ENCODE data around the gene CYS1.
A peak's percentile ranks its signal among the peaks of the same experiment; 100 is the strongest.
"Not testable (repeated sequence)": the region's sequence is repeated elsewhere in the genome, so short reads cannot be mapped to it uniquely, and the experiment has no call there.

Gene CYS1

DNA sequence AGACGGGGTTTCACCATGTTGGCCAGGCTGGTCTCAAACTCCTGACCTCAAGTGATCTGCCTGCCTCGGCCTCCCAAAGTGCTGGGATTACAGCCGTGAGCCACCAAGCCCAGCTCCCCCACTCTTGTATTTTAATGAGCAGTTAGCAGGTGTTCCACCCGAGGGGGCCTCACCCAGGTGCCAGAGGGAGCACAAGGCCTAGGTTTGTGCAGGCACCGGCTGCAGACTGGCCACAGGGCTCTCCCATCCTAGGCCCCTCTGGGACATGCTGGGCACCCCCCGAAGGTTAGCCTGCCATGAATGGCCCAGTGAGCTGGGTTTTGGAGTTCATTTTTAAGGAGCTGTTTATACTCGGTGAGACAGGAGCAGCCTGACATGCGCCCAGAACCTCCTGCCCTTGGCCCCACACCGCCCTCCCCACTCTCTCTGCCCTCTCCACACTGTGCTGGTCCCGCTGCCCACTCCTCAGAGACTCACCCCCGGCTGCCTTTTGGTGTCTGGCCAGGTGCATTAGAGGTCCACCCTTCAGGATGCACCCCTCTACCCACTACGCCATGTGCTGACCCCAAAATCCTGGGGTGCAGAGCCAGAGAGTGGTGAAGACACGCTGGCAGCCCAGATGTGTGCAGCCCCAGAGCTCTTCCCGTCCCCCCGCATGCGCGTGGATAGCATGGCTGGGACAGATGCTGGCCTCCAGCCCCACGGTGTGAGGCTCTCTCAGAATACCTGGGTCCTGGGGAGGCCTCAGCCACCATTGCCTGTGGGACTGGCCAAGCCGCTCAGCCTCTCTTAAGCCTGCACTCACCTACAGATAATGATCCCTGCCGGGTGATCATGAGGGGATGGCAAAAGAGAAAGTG, 48.1 kb downstream of the CYS1 start:
- ChIA-PET CTCF (interaction anchor here (0.8 to 2.7 kb wide), 3 partner anchors 41 to 233 kb away, joined by 3 to 8 read pairs (median 5); no protein-coding TSS in a partner anchor), POLR2A (no interaction called here)
- no peak for DNase-seq (ENCODE audit: extremely low spot score)
- TF ChIP-seq, protein P1, sequence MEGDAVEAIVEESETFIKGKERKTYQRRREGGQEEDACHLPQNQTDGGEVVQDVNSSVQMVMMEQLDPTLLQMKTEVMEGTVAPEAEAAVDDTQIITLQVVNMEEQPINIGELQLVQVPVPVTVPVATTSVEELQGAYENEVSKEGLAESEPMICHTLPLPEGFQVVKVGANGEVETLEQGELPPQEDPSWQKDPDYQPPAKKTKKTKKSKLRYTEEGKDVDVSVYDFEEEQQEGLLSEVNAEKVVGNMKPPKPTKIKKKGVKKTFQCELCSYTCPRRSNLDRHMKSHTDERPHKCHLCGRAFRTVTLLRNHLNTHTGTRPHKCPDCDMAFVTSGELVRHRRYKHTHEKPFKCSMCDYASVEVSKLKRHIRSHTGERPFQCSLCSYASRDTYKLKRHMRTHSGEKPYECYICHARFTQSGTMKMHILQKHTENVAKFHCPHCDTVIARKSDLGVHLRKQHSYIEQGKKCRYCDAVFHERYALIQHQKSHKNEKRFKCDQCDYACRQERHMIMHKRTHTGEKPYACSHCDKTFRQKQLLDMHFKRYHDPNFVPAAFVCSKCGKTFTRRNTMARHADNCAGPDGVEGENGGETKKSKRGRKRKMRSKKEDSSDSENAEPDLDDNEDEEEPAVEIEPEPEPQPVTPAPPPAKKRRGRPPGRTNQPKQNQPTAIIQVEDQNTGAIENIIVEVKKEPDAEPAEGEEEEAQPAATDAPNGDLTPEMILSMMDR (IDR thresholded peaks at IDR 0.05; ENCODE audit: control extremely low read depth, extremely low read depth, low read depth, missing control alignments): no peak

- CTCF ChIA-PET: interaction anchor here (0.5 to 2.7 kb wide), 3 partner anchors 46 to 232 kb away, joined by 3 to 8 read pairs (median 5); no protein-coding TSS in a partner anchor
- DNase-seq (ENCODE audit: extremely low spot score); POLR2A ChIA-PET: not testable (repeated sequence)
These were observed 49.4 kb downstream of the CYS1 start for GRCh38 chr2:10030798-10031197.

DNA sequence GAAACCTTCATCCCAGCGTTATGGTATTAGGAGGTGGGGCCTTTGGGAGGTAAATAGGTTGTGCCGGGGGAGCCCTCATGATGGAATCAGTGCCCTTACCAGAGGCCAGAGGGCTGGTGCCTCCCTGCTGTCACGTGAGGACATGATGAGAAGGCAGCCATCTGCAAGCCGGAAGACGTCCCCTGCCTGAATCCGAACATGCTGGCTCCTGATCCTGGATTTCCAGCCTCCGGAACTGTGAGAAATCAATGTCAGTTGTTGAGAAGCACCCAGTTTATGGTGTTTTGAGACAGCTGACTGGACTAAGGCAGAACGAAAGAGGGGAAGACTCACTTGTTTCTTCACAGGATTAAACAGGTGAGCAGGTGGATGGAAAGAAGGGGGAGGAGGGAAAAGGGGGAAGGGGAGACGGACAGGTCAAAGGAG, 49.9 kb downstream of the CYS1 start:
- POLR2A ChIA-PET: no interaction called here
- TF ChIP-seq, protein P1 (IDR thresholded peaks at IDR 0.05; ENCODE audit: control extremely low read depth, extremely low read depth, low read depth, missing control alignments): no peak
- CTCF ChIA-PET: interaction anchor here (2.7 to 3.3 kb wide), 2 partner anchors 45 to 46 kb away, joined by 8 to 23 read pairs; no protein-coding TSS in a partner anchor
- no peak for DNase-seq (ENCODE audit: extremely low spot score)

DNA sequence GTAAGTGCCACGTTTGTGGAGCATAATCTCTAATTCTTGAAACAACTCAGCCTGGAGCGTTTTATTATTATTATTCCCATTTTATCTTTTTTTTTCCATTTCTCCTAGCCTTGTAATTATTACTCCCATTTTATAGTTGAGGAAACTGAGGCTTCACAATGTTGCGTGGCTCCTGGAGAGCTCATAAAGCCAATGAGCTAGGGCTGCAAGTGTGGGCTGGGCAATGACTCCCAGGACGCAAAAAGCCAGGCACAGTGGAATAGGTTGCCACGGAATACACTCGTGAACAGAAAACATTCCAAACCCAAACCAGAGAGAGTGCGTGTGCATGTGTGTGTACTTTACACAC, 50.4 kb downstream of the CYS1 start:
- TF ChIP-seq, protein P1 (IDR thresholded peaks at IDR 0.05; ENCODE audit: control extremely low read depth, extremely low read depth, low read depth, missing control alignments): no peak
- ChIA-PET CTCF (interaction anchor here (0.7 to 4.6 kb wide), 6 partner anchors 10 to 217 kb away, joined by 3 to 30 read pairs (median 4); no protein-coding TSS in a partner anchor), POLR2A (interaction anchor here (0.6 kb wide), 1 partner anchor 399 kb away, joined by 5 read pairs; the partner anchor contains the start of gene YWHAQ)
- DNase-seq (ENCODE audit: extremely low spot score): no peak

- TF ChIP-seq, protein P1 (IDR thresholded peaks at IDR 0.05; ENCODE audit: control extremely low read depth, extremely low read depth, low read depth, missing control alignments): no peak
- DNase-seq (ENCODE audit: extremely low spot score): peak; percentile 87
- CTCF ChIA-PET: interaction anchor here (0.7 to 4.6 kb wide), 8 partner anchors 9 to 229 kb away, joined by 3 to 30 read pairs (median 4); no protein-coding TSS in a partner anchor
- POLR2A ChIA-PET: interaction anchor here (0.6 kb wide), 1 partner anchor 398 kb away, joined by 5 read pairs; the partner anchor contains the start of gene YWHAQ
These were observed 51.0 kb downstream of the CYS1 start for GRCh38 chr2:10028988-10029874.

GRCh38 chr2:10028407-10028987, 51.7 kb downstream of the CYS1 start:
- DNase-seq (ENCODE audit: extremely low spot score): no peak
- ChIA-PET POLR2A (no interaction called here), CTCF (interaction anchor here (1.0 to 4.6 kb wide), 10 partner anchors 9 to 228 kb away, joined by 3 to 30 read pairs (median 3); no protein-coding TSS in a partner anchor)
- TF ChIP-seq, protein P1 (IDR thresholded peaks at IDR 0.05; ENCODE audit: control extremely low read depth, extremely low read depth, low read depth, missing control alignments): peak; percentile 25

Measured in GM10248 (cell line).